Panc1 (cell line): ENCODE results near the gene RASSF10. TPM values are rescaled to one million over a fixed set of nuclear protein-coding genes. Genes with fewer than 3 reads are reported as not detected.

ENCODE experiments used
- ATAC-seq: fragments of 200-7000 bp; cut with Tn5 transposase; 2 replicates; pipeline ENCODE4 v1.9.1; 2020; ENCODE audit warnings: mild to moderate bottlenecking, moderate library complexity
- BruUV-seq: library from RNA; stranded (reverse); fragments of 400-500 nt; replicated peaks from 2 replicates; lab custom pipeline; 2021; lab: Mats Ljungman, UMichigan
- CTCF ChIA-PET: fragments of 300-600 bp; sonication (Branson Sonifier 250); formaldehyde crosslinking; loops from one replicate; lab custom pipeline; 2022; ENCODE audit warnings: antibody characterized with exemption; lab: Charles Lee
- POLR2A ChIA-PET: fragments of 300-600 bp; sonication (Branson Sonifier 250); formaldehyde crosslinking; loops from one replicate; lab custom pipeline; 2022; ENCODE audit warnings: antibody characterized with exemption; lab: Charles Lee
- DNase-seq: peaks from one replicate; pipeline ENCODE4 v3.0.0-alpha.2; 2010; ENCODE audit warnings: low read depth, low spot score
- H3K27ac ChIP-seq: 2 replicates; pipeline ENCODE4 v1.5.1; 2011; ENCODE audit warnings: mild to moderate bottlenecking, low read length, inconsistent platforms
- H3K27me3 ChIP-seq: fragments of 200-500 bp; sonication (Bioruptor generic); 2 replicates; pipeline ENCODE4 v1.6.0; 2014; ENCODE audit warnings: low read length, inconsistent platforms; ENCODE audit not compliant: control insufficient read depth, insufficient read depth
- H3K36me3 ChIP-seq: fragments of 200-500 bp; sonication (Bioruptor generic); 2 replicates; pipeline ENCODE4 v1.5.1; 2014; ENCODE audit warnings: inconsistent platforms, mild to moderate bottlenecking, low read length, moderate library complexity; ENCODE audit not compliant: control insufficient read depth, insufficient read depth
- H3K4me1 ChIP-seq: 2 replicates; pipeline ENCODE4 v1.5.1; 2011; ENCODE audit warnings: inconsistent platforms, mild to moderate bottlenecking, low read length, moderate library complexity; ENCODE audit not compliant: control insufficient read depth, insufficient read depth
- H3K4me3 ChIP-seq, 2 experiments: 2 replicates each; pipeline ENCODE4 v1.5.1; 2011 to 2012; ENCODE audit warnings: low read depth in 2 of 2, low read length in 2 of 2, mild to moderate bottlenecking in 2 of 2, inconsistent platforms in 1 of 2, moderate library complexity in 1 of 2
- H3K9me3 ChIP-seq: fragments of 200-500 bp; sonication (Bioruptor generic); 2 replicates; pipeline ENCODE4 v1.5.1; 2014; ENCODE audit warnings: low read depth, mild to moderate bottlenecking, inconsistent platforms, low read length, moderate library complexity; ENCODE audit not compliant: control insufficient read depth, insufficient read depth
- CTCF ChIP-seq: fragments of 450-650 bp; IDR thresholded peaks from 2 replicates; pipeline ENCODE4 v1.5.1; 2017; ENCODE audit warnings: mild to moderate bottlenecking
- POLR2AphosphoS5 ChIP-seq: IDR thresholded peaks from 2 replicates; pipeline ENCODE4 v1.6.1; 2012; ENCODE audit warnings: mild to moderate bottlenecking, low read depth, low read length, moderate library complexity
- SIN3A ChIP-seq: IDR thresholded peaks from 2 replicates; pipeline ENCODE4 v1.6.1; 2012; ENCODE audit warnings: low read depth, mild to moderate bottlenecking, low read length, moderate library complexity, borderline replicate concordance; ENCODE audit not compliant: insufficient read depth
- TCF7L2 ChIP-seq: IDR thresholded peaks from 2 replicates; pipeline ENCODE4 v1.6.1; 2011; ENCODE audit warnings: mild to moderate bottlenecking, low read depth, low read length, inconsistent platforms
- in situ Hi-C: cut with HindIII; loops from 2 replicates; pipeline ENCODE4 v1.10.0; 2016; ENCODE audit warnings: low sequenced_read_pairs, low pct_unique_long_range_greater_than_20kb
- intact Hi-C: fragments of 100-400 bp; cut with micrococcal nuclease; formaldehyde crosslinking; loops from one replicate; pipeline ENCODE4 v1.10.0; 2022; ENCODE audit not compliant: unreplicated experiment
- total RNA-seq: library from RNA; stranded (reverse); gene quantifications from one replicate; pipeline ENCODE4 v1.2.1, GENCODE V29; 2021; ENCODE audit not compliant: unreplicated experiment
- TF ChIP-seq, protein P1 (sequence below), 2 experiments: IDR thresholded peaks; 2 replicates each; pipeline ENCODE4 v1.6.1; 2011 to 2012; ENCODE audit warnings: low read depth in 2 of 2, control low read depth in 1 of 2, low read length in 1 of 2, mild to moderate bottlenecking in 1 of 2, moderate library complexity in 1 of 2; ENCODE audit not compliant: insufficient read depth in 1 of 2

RASSF10 gene
- total RNA-seq, 1 experiment from 2014 or later = not detected

- H3K36me3 ChIP-seq = no peaks in the 10 kb centered on the region
- H3K4me3 ChIP-seq = no peak overlapping the region
- ATAC-seq = no peak
- BruUV-seq = no TSS peak
- CTCF ChIA-PET = no interaction called here
- POLR2A ChIA-PET = no interaction called here
- H3K9me3 ChIP-seq = no peaks in the 10 kb centered on the region
- H3K27ac ChIP-seq = no peak overlapping the region
- no peak for TF ChIP-seq SIN3A
- no peak for TF ChIP-seq TCF7L2
- TF ChIP-seq POLR2AphosphoS5 = no peak
- TF ChIP-seq CTCF = no peak
- TF ChIP-seq, protein P1, sequence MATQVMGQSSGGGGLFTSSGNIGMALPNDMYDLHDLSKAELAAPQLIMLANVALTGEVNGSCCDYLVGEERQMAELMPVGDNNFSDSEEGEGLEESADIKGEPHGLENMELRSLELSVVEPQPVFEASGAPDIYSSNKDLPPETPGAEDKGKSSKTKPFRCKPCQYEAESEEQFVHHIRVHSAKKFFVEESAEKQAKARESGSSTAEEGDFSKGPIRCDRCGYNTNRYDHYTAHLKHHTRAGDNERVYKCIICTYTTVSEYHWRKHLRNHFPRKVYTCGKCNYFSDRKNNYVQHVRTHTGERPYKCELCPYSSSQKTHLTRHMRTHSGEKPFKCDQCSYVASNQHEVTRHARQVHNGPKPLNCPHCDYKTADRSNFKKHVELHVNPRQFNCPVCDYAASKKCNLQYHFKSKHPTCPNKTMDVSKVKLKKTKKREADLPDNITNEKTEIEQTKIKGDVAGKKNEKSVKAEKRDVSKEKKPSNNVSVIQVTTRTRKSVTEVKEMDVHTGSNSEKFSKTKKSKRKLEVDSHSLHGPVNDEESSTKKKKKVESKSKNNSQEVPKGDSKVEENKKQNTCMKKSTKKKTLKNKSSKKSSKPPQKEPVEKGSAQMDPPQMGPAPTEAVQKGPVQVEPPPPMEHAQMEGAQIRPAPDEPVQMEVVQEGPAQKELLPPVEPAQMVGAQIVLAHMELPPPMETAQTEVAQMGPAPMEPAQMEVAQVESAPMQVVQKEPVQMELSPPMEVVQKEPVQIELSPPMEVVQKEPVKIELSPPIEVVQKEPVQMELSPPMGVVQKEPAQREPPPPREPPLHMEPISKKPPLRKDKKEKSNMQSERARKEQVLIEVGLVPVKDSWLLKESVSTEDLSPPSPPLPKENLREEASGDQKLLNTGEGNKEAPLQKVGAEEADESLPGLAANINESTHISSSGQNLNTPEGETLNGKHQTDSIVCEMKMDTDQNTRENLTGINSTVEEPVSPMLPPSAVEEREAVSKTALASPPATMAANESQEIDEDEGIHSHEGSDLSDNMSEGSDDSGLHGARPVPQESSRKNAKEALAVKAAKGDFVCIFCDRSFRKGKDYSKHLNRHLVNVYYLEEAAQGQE (IDR thresholded peaks at IDR 0.05; ENCODE audit: insufficient read depth in 1 of 2, low read depth in 2 of 2, low read length in 1 of 2) = no peak
- no peaks in the 10 kb centered on the region for H3K4me1 ChIP-seq
- no peak for DNase-seq
- peaks cover 17% of the 10 kb centered on the region for H3K27me3 ChIP-seq
- in situ Hi-C loops = no loop called here
- intact Hi-C loops = no loop called here
Measured at GRCh38 chr11:12999597-12999996, 9.5 kb upstream of the RASSF10 start.

GRCh38 chr11:13000116-13000515 lies 9.0 kb upstream of the RASSF10 start:
- no peaks in the 10 kb centered on the region for H3K9me3 ChIP-seq
- no peaks in the 10 kb centered on the region for H3K36me3 ChIP-seq
- in situ Hi-C loops = no loop called here
- no peaks in the 10 kb centered on the region for H3K4me1 ChIP-seq
- BruUV-seq = no TSS peak
- H3K27me3 ChIP-seq = peaks cover 17% of the 10 kb centered on the region
- ChIA-PET POLR2A (no interaction called here), CTCF (no interaction called here)
- no peak overlapping the region for H3K27ac ChIP-seq
- DNase-seq (no peak), ATAC-seq (no peak)
- intact Hi-C loops = no loop called here
- no peak overlapping the region for H3K4me3 ChIP-seq
- no peak for TF ChIP-seq TCF7L2
- TF ChIP-seq CTCF = no peak
- no peak for TF ChIP-seq SIN3A
- TF ChIP-seq, protein P1 (IDR thresholded peaks at IDR 0.05; ENCODE audit: insufficient read depth in 1 of 2, low read depth in 2 of 2, low read length in 1 of 2) = no peak
- no peak for TF ChIP-seq POLR2AphosphoS5
